Glutamatergic neuron (in vitro differentiated cells): ENCODE measurements around the gene SCN4A. TPM values are rescaled to one million over a fixed set of nuclear protein-coding genes. Genes with fewer than 3 reads are reported as not detected.

Experiments used
- DNase-seq: peaks from one replicate; pipeline ENCODE4 v3.0.0; 2022
- H3K27ac Mint-ChIP-seq: one replicate; pipeline ENCODE4 v1.8.0; 2020; ENCODE audit warnings: mild to moderate bottlenecking, mixed read lengths, inconsistent platforms; ENCODE audit not compliant: unreplicated experiment
- H3K27me3 Mint-ChIP-seq: one replicate; pipeline ENCODE4 v1.8.0; 2020; ENCODE audit warnings: mild to moderate bottlenecking, moderate library complexity, mixed read lengths, inconsistent platforms; ENCODE audit not compliant: unreplicated experiment
- H3K36me3 Mint-ChIP-seq: one replicate; pipeline ENCODE4 v1.8.0; 2020; ENCODE audit warnings: mild to moderate bottlenecking, mixed read lengths, inconsistent platforms; ENCODE audit not compliant: unreplicated experiment
- H3K4me1 Mint-ChIP-seq: one replicate; pipeline ENCODE4 v1.8.0; 2020; ENCODE audit warnings: mild to moderate bottlenecking, low read depth, mixed read lengths, inconsistent platforms; ENCODE audit not compliant: unreplicated experiment
- H3K4me3 Mint-ChIP-seq: one replicate; pipeline ENCODE4 v1.8.0; 2020; ENCODE audit warnings: mild to moderate bottlenecking, mixed read lengths, inconsistent platforms; ENCODE audit not compliant: unreplicated experiment
- H3K9me3 Mint-ChIP-seq: one replicate; pipeline ENCODE4 v1.8.0; 2020; ENCODE audit warnings: mild to moderate bottlenecking, moderate library complexity, mixed read lengths, inconsistent platforms; ENCODE audit not compliant: unreplicated experiment
- CTCF ChIP-seq: fragments of 200-600 bp; sonication (generic); IDR thresholded peaks from one replicate; pipeline ENCODE4 v1.5.0; 2021; ENCODE audit not compliant: partially characterized antibody, unreplicated experiment
- total RNA-seq: library from RNA; stranded (reverse); fragmentation: NEBNext Ultra II Directional; extraction: Animal tissue kit (Norgen Biotek cat#: 25700); gene quantifications from one replicate; pipeline ENCODE4 v1.2.1, GENCODE V29; 2021; ENCODE audit not compliant: unreplicated experiment

The SCN4A gene
- total RNA-seq, 1 donor from 2014 or later = 7.9 TPM

GRCh38 chr17:63969278-63969677 is 3.4 kb downstream of the SCN4A start:
- Mint-ChIP-seq H3K4me3 (no peak overlapping the region), H3K4me1 (peaks cover 1% of the 10 kb centered on the region), H3K27me3 (peaks cover under 1% of the 10 kb centered on the region), H3K36me3 (no peaks in the 10 kb centered on the region), H3K27ac (no peak overlapping the region), H3K9me3 (peaks cover 7% of the 10 kb centered on the region)
- TF ChIP-seq CTCF = no peak
- DNase-seq = no peak

GRCh38 chr17:63967953-63968352 is 4.8 kb downstream of the SCN4A start:
- H3K27ac Mint-ChIP-seq = no peak overlapping the region
- TF ChIP-seq CTCF = no peak
- H3K36me3 Mint-ChIP-seq = no peaks in the 10 kb centered on the region
- H3K4me3 Mint-ChIP-seq = no peak overlapping the region
- DNase-seq = no peak
- peaks cover 1% of the 10 kb centered on the region for H3K4me1 Mint-ChIP-seq
- peaks cover 3% of the 10 kb centered on the region for H3K9me3 Mint-ChIP-seq
- H3K27me3 Mint-ChIP-seq = no peaks in the 10 kb centered on the region

- peaks cover 3% of the 10 kb centered on the region for H3K4me1 Mint-ChIP-seq
- TF ChIP-seq CTCF = no peak
- no peaks in the 10 kb centered on the region for H3K9me3 Mint-ChIP-seq
- H3K4me3 Mint-ChIP-seq = no peak overlapping the region
- H3K36me3 Mint-ChIP-seq = no peaks in the 10 kb centered on the region
- no peak for DNase-seq
- no peak overlapping the region for H3K27ac Mint-ChIP-seq
- no peaks in the 10 kb centered on the region for H3K27me3 Mint-ChIP-seq
These were observed 6.0 kb downstream of the SCN4A start for GRCh38 chr17:63966646-63967264.

- Mint-ChIP-seq H3K4me1 (peaks cover 7% of the 10 kb centered on the region), H3K27ac (no peak overlapping the region), H3K27me3 (no peaks in the 10 kb centered on the region), H3K4me3 (no peak overlapping the region), H3K36me3 (no peaks in the 10 kb centered on the region), H3K9me3 (peaks cover 2% of the 10 kb centered on the region)
- no peak for DNase-seq
- TF ChIP-seq CTCF = no peak
These were observed 9.6 kb downstream of the SCN4A start for GRCh38 chr17:63963123-63963522.

DNA sequence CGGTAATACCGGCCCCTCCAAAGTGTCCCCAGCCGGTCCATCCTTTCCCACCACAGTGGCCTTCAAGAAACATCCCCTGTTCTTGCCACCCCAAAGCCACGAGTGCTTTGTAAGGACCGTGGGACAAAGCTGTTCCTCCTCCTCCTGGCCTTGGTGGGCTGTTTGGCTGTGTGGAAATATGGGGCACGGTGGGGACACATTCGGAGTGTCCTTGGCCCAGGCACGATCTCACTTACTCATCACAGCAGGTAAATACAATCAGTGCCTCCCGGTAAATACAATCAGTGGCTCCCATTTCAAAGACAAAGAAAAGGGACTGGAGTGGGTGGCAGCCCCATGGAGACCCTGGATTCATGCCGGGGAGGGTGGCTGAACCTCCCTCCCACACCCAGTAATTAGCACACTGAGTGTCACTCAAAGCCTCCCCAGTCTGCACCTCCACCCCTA is 10.4 kb downstream of the SCN4A start:
- no peak for TF ChIP-seq CTCF
- DNase-seq = no peak
- Mint-ChIP-seq H3K4me3 (no peak overlapping the region), H3K27me3 (no peaks in the 10 kb centered on the region), H3K9me3 (peaks cover 2% of the 10 kb centered on the region), H3K27ac (no peak overlapping the region), H3K4me1 (peaks cover 7% of the 10 kb centered on the region), H3K36me3 (no peaks in the 10 kb centered on the region)
